ENCODE data around the gene OR5K2. TPM values are rescaled to one million over a fixed set of nuclear protein-coding genes. Genes with fewer than 3 reads are reported as not detected.

OR5K2 gene
- total RNA-seq, result not detected

GRCh38 chr3:98497381-98497780 is at the start of gene OR5K2:
OR5K2 (plus strand) TSS chr3:98497681; CDS start chr3:98497681, 0 bp downstream.
- Histone ChIP-seq H3K4me3 (no peak within 1 kb of the TSS), H3K4me1 (no peaks in the 10 kb centered on the region), H3K36me3 (no peaks in the 10 kb centered on the region), H3K27me3 (no peaks in the 10 kb centered on the region), H3K9me3 (no peaks in the 10 kb centered on the region), H3K27ac (no peak within 1 kb of the TSS)
- WGBS, 2 donors, result 86 to 89% methylated on average over 2 of the region's 2 CpGs
- ATAC-seq (ENCODE audit: low FRiP score in 2 of 2) (no peak), DNase-seq (no peak)
- TF ChIP-seq EP300 (IDR thresholded peaks at IDR 0.05), result no peak
- no peak for TF ChIP-seq POLR2A (IDR thresholded peaks at IDR 0.05)
- no peak for TF ChIP-seq POLR2AphosphoS5 (IDR thresholded peaks at IDR 0.05)
- no peak for TF ChIP-seq CTCF (IDR thresholded peaks at IDR 0.05)

GRCh38 chr3:98449606-98450193 is 47.8 kb upstream of the OR5K2 start:
- H3K36me3 ChIP-seq, result no peaks in the 10 kb centered on the region
- no peak for DNase-seq
- 85 to 90% methylated on average over 7 of the region's 7 CpGs for WGBS, 2 donors
- ATAC-seq (ENCODE audit: low FRiP score in 2 of 2), result no peak
- no peaks in the 10 kb centered on the region for H3K4me1 ChIP-seq
- H3K27me3 ChIP-seq, result no peaks in the 10 kb centered on the region
- H3K9me3 ChIP-seq, result no peaks in the 10 kb centered on the region
- H3K27ac ChIP-seq, result no peak overlapping the region
- TF ChIP-seq CTCF (IDR thresholded peaks at IDR 0.05) (no peak), POLR2A (IDR thresholded peaks at IDR 0.05) (no peak), POLR2AphosphoS5 (IDR thresholded peaks at IDR 0.05) (no peak), EP300 (IDR thresholded peaks at IDR 0.05) (no peak)
- no peak overlapping the region for H3K4me3 ChIP-seq

GRCh38 chr3:98450372-98450771 is 47.1 kb upstream of the OR5K2 start:
- ATAC-seq (ENCODE audit: low FRiP score in 2 of 2), result no peak
- Histone ChIP-seq H3K27ac (no peak overlapping the region), H3K9me3 (no peaks in the 10 kb centered on the region), H3K27me3 (no peaks in the 10 kb centered on the region), H3K4me3 (no peak overlapping the region), H3K4me1 (no peaks in the 10 kb centered on the region), H3K36me3 (no peaks in the 10 kb centered on the region)
- no peak for TF ChIP-seq EP300 (IDR thresholded peaks at IDR 0.05)
- TF ChIP-seq CTCF (IDR thresholded peaks at IDR 0.05), result no peak
- no peak for TF ChIP-seq POLR2AphosphoS5 (IDR thresholded peaks at IDR 0.05)
- DNase-seq, result no peak
- 85 to 93% methylated on average over 4 of the region's 4 CpGs for WGBS, 2 donors

- no peak overlapping the region for H3K27ac ChIP-seq
- H3K27me3 ChIP-seq, result no peaks in the 10 kb centered on the region
- no peak overlapping the region for H3K4me3 ChIP-seq
- no peak for TF ChIP-seq POLR2AphosphoS5 (IDR thresholded peaks at IDR 0.05)
- TF ChIP-seq EP300 (IDR thresholded peaks at IDR 0.05), result no peak
- TF ChIP-seq CTCF (IDR thresholded peaks at IDR 0.05), result no peak
- H3K9me3 ChIP-seq, result peaks cover 0 to 8% (median 0%) of the 10 kb centered on the region in 4 donors
- ATAC-seq (ENCODE audit: low FRiP score in 2 of 2) (no peak), DNase-seq (no peak)
- H3K4me1 ChIP-seq, result no peaks in the 10 kb centered on the region
- no peaks in the 10 kb centered on the region for H3K36me3 ChIP-seq
These were observed 43.7 kb upstream of the OR5K2 start for GRCh38 chr3:98453827-98454226.

GRCh38 chr3:98454929-98455328 is 42.6 kb upstream of the OR5K2 start:
- WGBS, 2 donors, result 90 to 96% methylated on average over 1 of the region's 1 CpG
- DNase-seq, result no peak
- TF ChIP-seq POLR2A (IDR thresholded peaks at IDR 0.05) (no peak), CTCF (IDR thresholded peaks at IDR 0.05) (no peak), EP300 (IDR thresholded peaks at IDR 0.05) (no peak)
- ATAC-seq (ENCODE audit: low FRiP score in 2 of 2), result no peak
- H3K27ac ChIP-seq, result no peak overlapping the region
- H3K9me3 ChIP-seq, result peaks cover 0 to 8% (median 0%) of the 10 kb centered on the region in 4 donors
- H3K4me1 ChIP-seq, result no peaks in the 10 kb centered on the region
- H3K4me3 ChIP-seq, result no peak overlapping the region
- H3K36me3 ChIP-seq, result no peaks in the 10 kb centered on the region
- H3K27me3 ChIP-seq, result no peaks in the 10 kb centered on the region
